Heart left ventricle (tissue), 16 donors: Measurements from ENCODE around the gene MAGED1. TPM values are rescaled to one million over a fixed set of nuclear protein-coding genes. Genes with fewer than 3 reads are reported as not detected.
"Not testable (repeated sequence)": the region's sequence is repeated elsewhere in the genome, so short reads cannot be mapped to it uniquely, and the experiment has no call there.

Source experiments
- ATAC-seq, 4 donors: fragments of 200-7000 bp; cut with Tn5 transposase; one replicate each; pipeline ENCODE4 v1.9.1; 2020 to 2022; ENCODE audit warnings: moderate library complexity in 4 of 4, mild to moderate bottlenecking in 3 of 4, moderate number of reproducible peaks in 1 of 4
- DNase-seq, 5 donors: peaks; one replicate each; pipeline ENCODE4 v3.0.0-alpha.2; 2020
- H3K27ac ChIP-seq, 12 donors: fragments of 200-600 bp; sonication (generic) in 4 of 12; one replicate each; pipeline versions ENCODE4 v1.5.0 to v1.8.0; 2016 to 2022; ENCODE audit warnings: mild to moderate bottlenecking in 2 of 12
- H3K27me3 ChIP-seq, 9 donors: fragments of 200-600 bp; sonication (generic) in 2 of 9; one replicate each; pipeline versions ENCODE4 v1.5.1 to v1.8.0; 2016 to 2022; ENCODE audit warnings: mild to moderate bottlenecking in 3 of 9
- H3K36me3 ChIP-seq, 9 donors: fragments of 200-600 bp; sonication (generic) in 2 of 9; one replicate each; pipeline versions ENCODE4 v1.5.0 to v1.8.0; 2018 to 2022; ENCODE audit warnings: mild to moderate bottlenecking in 2 of 9
- H3K4me1 ChIP-seq, 12 donors: fragments of 200-600 bp; sonication (generic) in 4 of 12; one replicate each; pipeline versions ENCODE4 v1.5.0 to v1.8.0; 2016 to 2022; ENCODE audit warnings: mild to moderate bottlenecking in 3 of 12
- H3K4me3 ChIP-seq, 12 donors: fragments of 200-600 bp; sonication (generic) in 4 of 12; one replicate each; pipeline versions ENCODE4 v1.5.0 to v1.8.0; 2017 to 2022; ENCODE audit warnings: mild to moderate bottlenecking in 9 of 12, moderate library complexity in 4 of 12
- H3K9me3 ChIP-seq, 12 donors: fragments of 200-600 bp; sonication (generic) in 4 of 12; one replicate each; pipeline versions ENCODE4 v1.5.0 to v1.8.0; 2016 to 2022; ENCODE audit warnings: mild to moderate bottlenecking in 1 of 12
- POLR2A ChIP-seq, 2 donors: fragments of 450-650 bp; IDR thresholded peaks; one replicate each; pipeline ENCODE4 v1.6.1; 2017; ENCODE audit warnings: antibody characterized with exemption in 2 of 2, mild to moderate bottlenecking in 2 of 2, moderate library complexity in 2 of 2
- WGBS, 4 donors: extraction: QIAGEN DNeasy Blood & Tissue Kit in 2 of 4; methylation state at CpG; one replicate each; pipeline versions ENCODE4 v1.1.5 to v1.1.7; 2013 to 2018; 5-methylcytosine and 5-hydroxymethylcytosine counted together
- intact Hi-C, 10 donors: fragments of 100-400 bp; cut with DNase I; formaldehyde crosslinking; loops; one replicate each; pipeline versions ENCODE4 v1.11.1 to v1.14.2; 2022
- polyA plus RNA-seq, 2 donors: library from polyadenylated mRNA; stranded (reverse); fragments of 200-250 nt; gene quantifications; one replicate each; pipeline ENCODE4 v1.2.3, GENCODE V29; 2013
- total RNA-seq, 9 donors: library from RNA; depleted of rRNA in 2 of 9; stranded (reverse); fragments of >200 nt in 2 of 9; fragmentation: NEBNext Ultra II Directional in 3 of 9; extraction: Animal tissue kit (Norgen Biotek cat#: 25700) in 3 of 9; gene quantifications; one replicate each; pipeline versions ENCODE4 v1.1.0 to v1.2.4, GENCODE V29; 2016 to 2023
- TF ChIP-seq, protein P1 (sequence below), 12 donors: fragments of 200-600 bp; sonication (generic) in 4 of 12; IDR thresholded peaks; one replicate each; pipeline versions ENCODE4 v1.5.0 to v1.8.0; 2018 to 2022; ENCODE audit warnings: antibody characterized with exemption in 12 of 12, mild to moderate bottlenecking in 5 of 12
- donor health status: ischemic (EF 13 %, LVEDD 7.1; RV severe dilation, severe dysfunction).
- donor health status: healthy with polysubstance abuse.
- donor health status: DM: no; HTN: yes; CAD: no.
- donor health status: DM: no; HTN: no; CAD: no.
- donor health status: ischemic (EF 25% LVEDD 6.9; RV normal size, moderate dysfunction).
- donor health status: ischemic (EF 25% LVEDD 5.7; RV mildly dilated, moderate dysfunction).
- donor health status: healthy.
- donor health status: DM: yes; HTN: yes; CAD: no.
- donor health status: ischemic (EF 35%, LVEDD 5.7; RV mildly dilated, moderate dysfunction).
- donor health status: nonischemic (EF 11% LVEDD 7.7; RV severe dilation, severe dysfunction).
- donor health status: DM: yes; HTN: yes; CAD: no.
- donor health status: PGD.
- donor health status: ischemic (EF 29% LVEDD 5.4; RV normal size, mild dysfunction).
- donor health status: nonischemic (EF 23%, LVEDD 6.1; RV moderate dilation, normal function).

MAGED1 gene
- total and polyA plus RNA-seq, 11 donors = 19.2 to 97.1 (median 70.7) TPM

- 70 to 93% (median 87%) methylated on average over 5 of the region's 5 CpGs for WGBS, 4 donors
- H3K27ac ChIP-seq = no peak overlapping the region
- intact Hi-C loops = no loop called here
- peaks cover 0 to 53% (median 40%) of the 10 kb centered on the region in 9 donors for H3K36me3 ChIP-seq
- no peaks in the 10 kb centered on the region for H3K27me3 ChIP-seq
- H3K4me3 ChIP-seq = no peak overlapping the region
- no peaks in the 10 kb centered on the region for H3K9me3 ChIP-seq
- TF ChIP-seq, protein P1, sequence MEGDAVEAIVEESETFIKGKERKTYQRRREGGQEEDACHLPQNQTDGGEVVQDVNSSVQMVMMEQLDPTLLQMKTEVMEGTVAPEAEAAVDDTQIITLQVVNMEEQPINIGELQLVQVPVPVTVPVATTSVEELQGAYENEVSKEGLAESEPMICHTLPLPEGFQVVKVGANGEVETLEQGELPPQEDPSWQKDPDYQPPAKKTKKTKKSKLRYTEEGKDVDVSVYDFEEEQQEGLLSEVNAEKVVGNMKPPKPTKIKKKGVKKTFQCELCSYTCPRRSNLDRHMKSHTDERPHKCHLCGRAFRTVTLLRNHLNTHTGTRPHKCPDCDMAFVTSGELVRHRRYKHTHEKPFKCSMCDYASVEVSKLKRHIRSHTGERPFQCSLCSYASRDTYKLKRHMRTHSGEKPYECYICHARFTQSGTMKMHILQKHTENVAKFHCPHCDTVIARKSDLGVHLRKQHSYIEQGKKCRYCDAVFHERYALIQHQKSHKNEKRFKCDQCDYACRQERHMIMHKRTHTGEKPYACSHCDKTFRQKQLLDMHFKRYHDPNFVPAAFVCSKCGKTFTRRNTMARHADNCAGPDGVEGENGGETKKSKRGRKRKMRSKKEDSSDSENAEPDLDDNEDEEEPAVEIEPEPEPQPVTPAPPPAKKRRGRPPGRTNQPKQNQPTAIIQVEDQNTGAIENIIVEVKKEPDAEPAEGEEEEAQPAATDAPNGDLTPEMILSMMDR (IDR thresholded peaks at IDR 0.05) = no peak
- no peak for TF ChIP-seq POLR2A (IDR thresholded peaks at IDR 0.05)
- ATAC-seq (peak in 1 of 4 donors; percentile 13), DNase-seq (no peak)
- H3K4me1 ChIP-seq = no peaks in the 10 kb centered on the region
Observed at GRCh38 chrX:51902510-51903050, 9.2 kb downstream of the MAGED1 start.

DNA sequence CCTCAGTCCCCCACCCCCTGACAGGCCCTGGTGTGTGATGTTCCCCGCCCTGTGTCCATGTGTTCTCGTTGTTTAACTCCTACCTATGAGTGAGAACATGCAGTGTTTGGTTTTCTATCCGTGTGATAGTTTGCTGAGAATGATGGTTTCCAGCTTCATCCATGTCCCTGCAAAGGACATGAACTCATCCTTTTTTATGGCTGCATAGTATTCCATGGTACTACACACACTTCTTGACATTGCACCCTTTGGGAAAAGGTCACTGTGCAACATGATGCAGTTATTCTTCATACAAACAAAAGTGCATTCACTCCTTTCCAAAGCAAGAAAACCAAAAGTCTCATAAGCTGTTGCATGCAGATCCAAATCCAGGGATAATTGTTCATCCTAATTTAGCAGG, 11.7 kb downstream of the MAGED1 start:
- H3K27me3 ChIP-seq, H3K4me1 ChIP-seq, H3K27ac ChIP-seq, ATAC-seq, H3K9me3 ChIP-seq, DNase-seq, H3K4me3 ChIP-seq, intact Hi-C loops: not testable (repeated sequence)
- 71 to 96% (median 81%) methylated on average over 3 of the region's 3 CpGs for WGBS, 4 donors
- H3K36me3 ChIP-seq = peaks cover 0 to 27% (median 18%) of the 10 kb centered on the region in 9 donors

DNA sequence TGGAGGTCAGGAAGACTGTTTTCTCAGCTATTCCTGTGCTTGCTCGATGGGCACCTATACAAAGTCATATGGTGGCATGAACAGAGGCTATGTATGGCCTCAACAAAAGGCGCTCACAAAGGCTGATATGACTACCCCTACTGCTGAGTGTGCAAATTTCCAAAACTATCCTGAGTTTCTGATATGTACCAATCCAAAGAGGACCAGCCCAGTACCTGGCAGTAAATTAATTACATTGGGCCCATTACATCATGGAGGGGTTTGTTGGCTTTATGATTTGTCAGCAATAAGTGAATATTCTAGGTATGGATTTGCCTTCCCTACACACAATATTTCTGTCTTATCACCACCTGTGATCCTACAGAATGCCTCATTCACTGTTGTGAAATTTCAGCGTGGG, 12.3 kb downstream of the MAGED1 start:
- H3K27ac ChIP-seq = no peak overlapping the region
- WGBS, 4 donors = 58 to 90% (median 78%) methylated on average over 3 of the region's 3 CpGs
- H3K4me3 ChIP-seq = no peak overlapping the region
- DNase-seq (no peak), ATAC-seq (no peak)
- H3K4me1 ChIP-seq = no peaks in the 10 kb centered on the region
- no peaks in the 10 kb centered on the region for H3K27me3 ChIP-seq
- no peak for TF ChIP-seq POLR2A (IDR thresholded peaks at IDR 0.05)
- TF ChIP-seq, protein P1 (IDR thresholded peaks at IDR 0.05) = no peak
- intact Hi-C loops = no loop called here
- no peaks in the 10 kb centered on the region for H3K9me3 ChIP-seq
- peaks cover 0 to 22% (median 15%) of the 10 kb centered on the region in 9 donors for H3K36me3 ChIP-seq

DNA sequence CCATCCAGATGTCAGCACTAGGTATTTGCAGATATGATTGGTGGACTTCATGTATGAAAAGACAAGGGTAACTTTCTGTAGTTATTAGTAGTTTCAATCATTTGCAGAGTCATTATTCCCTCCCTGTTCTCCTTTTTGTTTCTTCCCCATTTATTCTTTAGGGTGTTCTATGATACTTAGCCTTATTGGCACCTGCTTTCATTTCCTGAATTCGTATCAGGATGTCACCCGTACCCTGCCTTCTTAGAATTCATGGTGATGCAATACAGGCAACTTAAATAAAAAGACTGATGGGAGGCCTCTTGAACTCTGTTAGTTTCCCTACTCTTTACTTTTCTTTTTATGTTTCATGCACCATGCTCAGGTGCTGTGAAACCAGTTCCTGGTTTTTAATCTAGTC, 24.2 kb downstream of the MAGED1 start:
- DNase-seq (no peak), ATAC-seq (no peak)
- H3K36me3 ChIP-seq = no peaks in the 10 kb centered on the region
- H3K4me3 ChIP-seq = no peak overlapping the region
- 44 to 65% (median 62%) methylated on average over 2 of the region's 2 CpGs for WGBS, 4 donors
- peaks cover 0 to 9% (median 0%) of the 10 kb centered on the region in 12 donors for H3K9me3 ChIP-seq
- intact Hi-C loops = no loop called here
- no peak for TF ChIP-seq POLR2A (IDR thresholded peaks at IDR 0.05)
- TF ChIP-seq, protein P1 (IDR thresholded peaks at IDR 0.05) = no peak
- no peak overlapping the region for H3K27ac ChIP-seq
- H3K27me3 ChIP-seq = peaks cover 0 to 44% (median 0%) of the 10 kb centered on the region in 9 donors
- H3K4me1 ChIP-seq = no peaks in the 10 kb centered on the region

- peaks cover 0 to 20% (median 0%) of the 10 kb centered on the region in 9 donors for H3K27me3 ChIP-seq
- DNase-seq = no peak
- TF ChIP-seq POLR2A (IDR thresholded peaks at IDR 0.05) = no peak
- TF ChIP-seq, protein P1 (IDR thresholded peaks at IDR 0.05) = no peak
Observed at GRCh38 chrX:51922561-51922960, 29.1 kb downstream of the MAGED1 start.

More at GRCh38 chrX:51922561-51922960, 29.1 kb downstream of the MAGED1 start:
- no peak for ATAC-seq
- intact Hi-C loops = no loop called here
- Histone ChIP-seq H3K4me1 (no peaks in the 10 kb centered on the region), H3K4me3 (no peak overlapping the region), H3K36me3 (no peaks in the 10 kb centered on the region), H3K9me3 (peaks cover 0 to 5% (median 0%) of the 10 kb centered on the region in 12 donors), H3K27ac (no peak overlapping the region)
- 6 to 31% (median 9%) methylated on average over 1 of the region's 1 CpG for WGBS, 4 donors
